IMR-90 (cell line): ENCODE measurements around the gene CYP27C1.

Experiments used
- BHLHE40 ChIP-seq: fragments of 150-350 bp; IDR thresholded peaks from 2 replicates; pipeline ENCODE4 v1.6.1; 2016; ENCODE audit warnings: mild to moderate bottlenecking, low read depth, low read length
- CEBPB ChIP-seq: IDR thresholded peaks from 2 replicates; pipeline ENCODE4 v1.6.1; 2012; ENCODE audit warnings: low read depth, low read length, improper control_type of control experiment
- CHD1 ChIP-seq: IDR thresholded peaks from 2 replicates; pipeline ENCODE4 v1.6.1; 2012; ENCODE audit warnings: low read depth, low read length, improper control_type of control experiment
- ELK1 ChIP-seq: fragments of 150-350 bp; IDR thresholded peaks from 2 replicates; pipeline ENCODE4 v1.6.1; 2016; ENCODE audit warnings: low read depth, mild to moderate bottlenecking, low read length, moderate library complexity, borderline replicate concordance
- FOS ChIP-seq: fragments of 150-350 bp; IDR thresholded peaks from 2 replicates; pipeline ENCODE4 v1.6.1; 2016; ENCODE audit warnings: low read depth, low read length
- MAZ ChIP-seq: IDR thresholded peaks from 2 replicates; pipeline ENCODE4 v1.6.1; 2012; ENCODE audit warnings: low read depth, mild to moderate bottlenecking, low read length, improper control_type of control experiment, moderate library complexity, borderline replicate concordance
- POLR2A ChIP-seq: IDR thresholded peaks from 2 replicates; pipeline ENCODE4 v1.6.1; 2012; ENCODE audit warnings: mild to moderate bottlenecking, low read depth, low read length
- RCOR1 ChIP-seq: IDR thresholded peaks from 2 replicates; pipeline ENCODE4 v1.6.1; 2012; ENCODE audit warnings: mild to moderate bottlenecking, low read length, improper control_type of control experiment; ENCODE audit not compliant: insufficient replicate concordance
- RFX5 ChIP-seq: IDR thresholded peaks from 2 replicates; pipeline ENCODE4 v1.8.0; 2012; ENCODE audit warnings: low read depth, mild to moderate bottlenecking, low read length, moderate library complexity
- SMC3 ChIP-seq: fragments of 150-350 bp; IDR thresholded peaks from 2 replicates; pipeline ENCODE4 v1.6.1; 2016; ENCODE audit warnings: low read depth, mild to moderate bottlenecking, antibody characterized with exemption, low read length, moderate library complexity
- TF ChIP-seq, protein P1 (sequence below): conservative IDR thresholded peaks from 2 replicates; pipeline ENCODE4 v1.5.1; 2012; ENCODE audit warnings: mild to moderate bottlenecking, low read depth, low read length, improper control_type of control experiment

DNA sequence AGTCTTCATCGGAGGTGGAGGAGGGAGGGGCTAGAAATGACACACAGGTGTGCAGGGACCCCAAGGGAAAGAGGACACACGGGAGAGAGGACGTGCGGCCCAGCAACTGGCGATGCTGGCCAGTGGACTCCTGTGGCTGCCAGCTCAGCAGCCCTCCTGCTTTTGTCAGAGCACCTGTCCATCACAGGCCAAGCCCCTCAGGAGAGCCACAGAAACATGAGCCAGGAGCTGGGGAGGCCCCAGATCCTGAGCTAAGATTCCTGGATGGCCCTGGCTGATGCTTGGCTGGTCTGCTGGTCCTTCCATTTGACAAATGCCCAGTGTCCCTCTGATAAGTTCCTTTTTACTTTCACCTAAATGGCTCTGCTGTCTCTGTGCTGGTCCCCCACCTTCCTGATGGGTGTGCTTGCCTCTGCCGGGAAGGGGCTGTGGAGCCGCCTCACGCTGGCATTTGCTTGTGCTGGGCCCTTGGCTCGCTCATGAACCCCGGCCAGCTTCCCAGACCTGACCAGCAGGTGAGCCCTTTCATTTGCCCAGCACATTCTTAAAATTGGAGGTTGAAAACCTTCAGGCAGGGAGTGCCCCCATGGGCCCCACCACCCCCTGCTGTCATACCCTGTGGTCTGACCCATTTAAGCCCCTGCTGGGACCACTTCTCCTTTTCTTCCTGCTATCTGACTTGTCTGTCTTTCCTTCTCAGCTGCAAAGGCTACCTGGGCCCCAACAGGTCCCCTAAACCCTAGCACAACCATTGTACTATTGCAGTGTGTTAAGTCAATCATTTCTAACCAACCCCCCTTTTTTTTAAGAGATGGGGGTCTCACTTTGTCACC lies 37.3 kb downstream of the CYP27C1 start:
- TF ChIP-seq BHLHE40 (no peak), CEBPB (no peak), RFX5 (no peak), ELK1 (no peak), POLR2A (no peak), CHD1 (no peak), SMC3 (no peak), FOS (no peak), RCOR1 (no peak), MAZ (no peak)
- TF ChIP-seq, protein P1, sequence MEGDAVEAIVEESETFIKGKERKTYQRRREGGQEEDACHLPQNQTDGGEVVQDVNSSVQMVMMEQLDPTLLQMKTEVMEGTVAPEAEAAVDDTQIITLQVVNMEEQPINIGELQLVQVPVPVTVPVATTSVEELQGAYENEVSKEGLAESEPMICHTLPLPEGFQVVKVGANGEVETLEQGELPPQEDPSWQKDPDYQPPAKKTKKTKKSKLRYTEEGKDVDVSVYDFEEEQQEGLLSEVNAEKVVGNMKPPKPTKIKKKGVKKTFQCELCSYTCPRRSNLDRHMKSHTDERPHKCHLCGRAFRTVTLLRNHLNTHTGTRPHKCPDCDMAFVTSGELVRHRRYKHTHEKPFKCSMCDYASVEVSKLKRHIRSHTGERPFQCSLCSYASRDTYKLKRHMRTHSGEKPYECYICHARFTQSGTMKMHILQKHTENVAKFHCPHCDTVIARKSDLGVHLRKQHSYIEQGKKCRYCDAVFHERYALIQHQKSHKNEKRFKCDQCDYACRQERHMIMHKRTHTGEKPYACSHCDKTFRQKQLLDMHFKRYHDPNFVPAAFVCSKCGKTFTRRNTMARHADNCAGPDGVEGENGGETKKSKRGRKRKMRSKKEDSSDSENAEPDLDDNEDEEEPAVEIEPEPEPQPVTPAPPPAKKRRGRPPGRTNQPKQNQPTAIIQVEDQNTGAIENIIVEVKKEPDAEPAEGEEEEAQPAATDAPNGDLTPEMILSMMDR: no peak
